Astrocyte (in vitro differentiated cells and primary cell): ENCODE measurements around the gene GPR68. TPM values are rescaled to one million over a fixed set of nuclear protein-coding genes. Genes with fewer than 3 reads are reported as not detected.
"Not testable (repeated sequence)": the region's sequence is repeated elsewhere in the genome, so short reads cannot be mapped to it uniquely, and the experiment has no call there.

Experiments
- DNase-seq: peaks from one replicate; pipeline ENCODE4 v3.0.0-alpha.2; 2010; ENCODE audit warnings: low read depth
- FAIRE-seq: peaks from 2 replicates; lab custom pipeline; 2011; peaks lifted over from hg19 to GRCh38; lab: Jason Lieb, UNC
- H2AFZ ChIP-seq: 2 replicates; pipeline ENCODE4 v1.6.0; 2012; ENCODE audit warnings: low read depth, low read length, inconsistent platforms
- H3K27ac ChIP-seq: 2 replicates; pipeline ENCODE4 v1.5.1; 2011; ENCODE audit warnings: low read depth, low read length, inconsistent platforms
- H3K27me3 ChIP-seq: 2 replicates; pipeline ENCODE4 v1.6.0; 2011; ENCODE audit warnings: low read length, inconsistent platforms; ENCODE audit not compliant: insufficient read depth
- H3K36me3 ChIP-seq: 2 replicates; pipeline ENCODE4 v1.5.1; 2011; ENCODE audit warnings: low read length, inconsistent platforms; ENCODE audit not compliant: insufficient read depth
- H3K4me1 ChIP-seq: 2 replicates; pipeline ENCODE4 v1.5.1; 2011; ENCODE audit warnings: low read length, inconsistent platforms; ENCODE audit not compliant: insufficient read depth
- H3K4me2 ChIP-seq: 2 replicates; pipeline ENCODE4 v1.6.0; 2012; ENCODE audit warnings: low read length, inconsistent platforms
- H3K4me3 ChIP-seq: 2 replicates; pipeline ENCODE4 v1.5.1; 2011; ENCODE audit warnings: low read depth, mild to moderate bottlenecking, low read length, inconsistent platforms; ENCODE audit not compliant: insufficient read depth
- H3K79me2 ChIP-seq: 2 replicates; pipeline ENCODE4 v1.6.0; 2012; ENCODE audit warnings: mild to moderate bottlenecking, low read length, inconsistent platforms; ENCODE audit not compliant: insufficient read depth
- H3K9ac ChIP-seq: 2 replicates; pipeline ENCODE4 v1.6.0; 2012; ENCODE audit warnings: mild to moderate bottlenecking, low read length, inconsistent platforms
- H3K9me3 ChIP-seq: 2 replicates; pipeline ENCODE4 v1.5.1; 2012; ENCODE audit warnings: low read depth, mild to moderate bottlenecking, low read length, inconsistent platforms; ENCODE audit not compliant: insufficient read depth
- H4K20me1 ChIP-seq: 2 replicates; pipeline ENCODE4 v1.6.0; 2012; ENCODE audit warnings: low read length, inconsistent platforms; ENCODE audit not compliant: insufficient read depth
- H3K27ac Mint-ChIP-seq: one replicate; pipeline ENCODE4 v1.8.0; 2021; ENCODE audit warnings: mild to moderate bottlenecking, mixed read lengths; ENCODE audit not compliant: unreplicated experiment
- H3K27me3 Mint-ChIP-seq: one replicate; pipeline ENCODE4 v1.8.0; 2021; ENCODE audit warnings: low read depth, mixed read lengths; ENCODE audit not compliant: unreplicated experiment
- H3K36me3 Mint-ChIP-seq: one replicate; pipeline ENCODE4 v1.8.0; 2021; ENCODE audit warnings: low read depth, mixed read lengths; ENCODE audit not compliant: unreplicated experiment
- H3K4me1 Mint-ChIP-seq: one replicate; pipeline ENCODE4 v1.8.0; 2021; ENCODE audit warnings: low read depth, mixed read lengths; ENCODE audit not compliant: unreplicated experiment
- H3K4me3 Mint-ChIP-seq: one replicate; pipeline ENCODE4 v1.8.0; 2021; ENCODE audit warnings: mild to moderate bottlenecking, moderate library complexity, mixed read lengths; ENCODE audit not compliant: unreplicated experiment
- H3K9me3 Mint-ChIP-seq: one replicate; pipeline ENCODE4 v1.8.0; 2021; ENCODE audit warnings: mild to moderate bottlenecking, mixed read lengths; ENCODE audit not compliant: unreplicated experiment
- EZH2 ChIP-seq: IDR thresholded peaks from 2 replicates; pipeline ENCODE4 v1.6.1; 2012; ENCODE audit warnings: mild to moderate bottlenecking, low read length, inconsistent platforms; ENCODE audit not compliant: insufficient read depth
- total RNA-seq: library from RNA; stranded (reverse); gene quantifications from 2 replicates; pipeline ENCODE4 v1.2.1, GENCODE V29; 2021
- TF ChIP-seq, protein P1 (sequence below): IDR thresholded peaks from 2 replicates; pipeline ENCODE4 v1.5.1; 2011; ENCODE audit warnings: low read depth, mild to moderate bottlenecking, inconsistent platforms, low read length, moderate library complexity; ENCODE audit not compliant: insufficient read depth

GPR68 gene
- total RNA-seq, 1 donor from 2014 or later = 0.50 TPM

DNA sequence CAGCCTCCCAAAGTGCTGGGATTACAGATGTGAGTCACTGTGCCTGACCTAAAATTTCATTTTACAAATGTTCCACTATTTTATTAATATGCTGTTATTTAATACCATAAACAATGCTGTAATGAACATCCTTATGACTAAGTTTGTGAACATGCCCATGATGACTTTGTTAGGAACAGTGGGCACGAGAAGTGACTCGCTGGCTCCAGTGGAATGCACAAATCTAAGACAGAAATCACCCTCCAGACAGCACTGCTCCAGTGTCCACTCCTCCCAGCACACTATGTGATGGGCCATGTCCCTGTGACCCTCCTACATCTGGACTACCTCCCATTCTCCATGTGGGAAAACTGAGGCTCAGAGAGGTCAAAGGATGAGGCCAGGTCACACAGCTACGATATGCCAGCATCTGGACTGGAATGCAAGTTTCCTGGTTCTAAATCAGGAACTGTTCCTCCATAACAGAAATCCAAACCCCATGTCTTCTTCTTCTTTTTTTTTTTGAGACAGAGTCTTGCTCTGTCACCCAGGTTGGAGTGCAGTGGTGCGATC is 57.9 kb downstream of the GPR68 start:
- TF ChIP-seq, protein P1, sequence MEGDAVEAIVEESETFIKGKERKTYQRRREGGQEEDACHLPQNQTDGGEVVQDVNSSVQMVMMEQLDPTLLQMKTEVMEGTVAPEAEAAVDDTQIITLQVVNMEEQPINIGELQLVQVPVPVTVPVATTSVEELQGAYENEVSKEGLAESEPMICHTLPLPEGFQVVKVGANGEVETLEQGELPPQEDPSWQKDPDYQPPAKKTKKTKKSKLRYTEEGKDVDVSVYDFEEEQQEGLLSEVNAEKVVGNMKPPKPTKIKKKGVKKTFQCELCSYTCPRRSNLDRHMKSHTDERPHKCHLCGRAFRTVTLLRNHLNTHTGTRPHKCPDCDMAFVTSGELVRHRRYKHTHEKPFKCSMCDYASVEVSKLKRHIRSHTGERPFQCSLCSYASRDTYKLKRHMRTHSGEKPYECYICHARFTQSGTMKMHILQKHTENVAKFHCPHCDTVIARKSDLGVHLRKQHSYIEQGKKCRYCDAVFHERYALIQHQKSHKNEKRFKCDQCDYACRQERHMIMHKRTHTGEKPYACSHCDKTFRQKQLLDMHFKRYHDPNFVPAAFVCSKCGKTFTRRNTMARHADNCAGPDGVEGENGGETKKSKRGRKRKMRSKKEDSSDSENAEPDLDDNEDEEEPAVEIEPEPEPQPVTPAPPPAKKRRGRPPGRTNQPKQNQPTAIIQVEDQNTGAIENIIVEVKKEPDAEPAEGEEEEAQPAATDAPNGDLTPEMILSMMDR = no peak
- no peak for TF ChIP-seq EZH2
- Histone ChIP-seq H3K9ac (no peak overlapping the region), H3K27me3 (no peaks in the 10 kb centered on the region), H4K20me1 (no peaks in the 10 kb centered on the region), H3K4me2 (no peak overlapping the region), H3K79me2 (no peaks in the 10 kb centered on the region), H3K27ac (no peak overlapping the region), H3K4me1 (no peaks in the 10 kb centered on the region), H3K4me3 (no peak overlapping the region), H2AFZ (no peak overlapping the region), H3K9me3 (no peaks in the 10 kb centered on the region), H3K36me3 (no peaks in the 10 kb centered on the region)
- DNase-seq = no peak
- Mint-ChIP-seq H3K27me3 (peaks cover 4% of the 10 kb centered on the region), H3K36me3 (peaks cover 27% of the 10 kb centered on the region), H3K9me3 (no peaks in the 10 kb centered on the region), H3K27ac (no peak overlapping the region), H3K4me1 (no peaks in the 10 kb centered on the region), H3K4me3 (no peak overlapping the region)
- no peak for FAIRE-seq

GRCh38 chr14:91185721-91186120 is 58.8 kb downstream of the GPR68 start:
- no peaks in the 10 kb centered on the region for H3K9me3 Mint-ChIP-seq
- H3K4me1 Mint-ChIP-seq = no peaks in the 10 kb centered on the region
- no peaks in the 10 kb centered on the region for H4K20me1 ChIP-seq
- peaks cover 4% of the 10 kb centered on the region for H3K27me3 Mint-ChIP-seq
- H3K4me2 ChIP-seq = no peak overlapping the region
- no peaks in the 10 kb centered on the region for H3K79me2 ChIP-seq
- H2AFZ ChIP-seq = no peak overlapping the region
- no peak overlapping the region for H3K27ac ChIP-seq
- no peak overlapping the region for H3K9ac ChIP-seq
- no peak overlapping the region for H3K27ac Mint-ChIP-seq
- no peaks in the 10 kb centered on the region for H3K36me3 ChIP-seq
- H3K36me3 Mint-ChIP-seq = peaks cover 23% of the 10 kb centered on the region
- no peak overlapping the region for H3K4me3 Mint-ChIP-seq
- TF ChIP-seq EZH2 = no peak
- TF ChIP-seq, protein P1 = no peak
- FAIRE-seq (no peak), DNase-seq (no peak)
- H3K4me1 ChIP-seq = no peaks in the 10 kb centered on the region
- H3K27me3 ChIP-seq = no peaks in the 10 kb centered on the region
- H3K4me3 ChIP-seq = no peak overlapping the region
- no peaks in the 10 kb centered on the region for H3K9me3 ChIP-seq

DNA sequence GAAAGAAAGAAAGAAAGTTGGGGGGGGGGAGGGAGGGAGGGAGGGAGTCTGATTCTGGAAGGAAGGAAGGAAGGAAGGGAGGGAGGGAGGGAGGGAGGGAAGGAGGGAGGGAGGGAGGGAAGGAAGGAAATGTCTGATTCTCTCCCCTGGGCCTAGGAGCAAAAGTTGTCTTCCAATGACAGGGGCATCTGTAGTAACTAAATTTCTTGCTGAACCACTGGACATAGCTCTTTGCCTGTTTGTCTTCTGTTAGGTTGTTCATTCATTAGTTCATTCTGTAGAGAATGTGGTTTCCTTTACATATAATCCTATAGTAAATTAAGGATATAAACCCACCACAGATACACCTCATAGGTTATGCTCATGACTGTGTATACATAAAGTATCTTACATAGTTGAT is 59.9 kb downstream of the GPR68 start:
- TF ChIP-seq, protein P1 = no peak
- TF ChIP-seq EZH2 = no peak
- Mint-ChIP-seq H3K9me3 (no peaks in the 10 kb centered on the region), H3K27me3 (no peaks in the 10 kb centered on the region), H3K4me3 (no peak overlapping the region), H3K27ac (no peak overlapping the region), H3K36me3 (peaks cover 16% of the 10 kb centered on the region), H3K4me1 (no peaks in the 10 kb centered on the region)
- Histone ChIP-seq H4K20me1 (no peaks in the 10 kb centered on the region), H3K9ac (no peak overlapping the region), H3K4me3 (no peak overlapping the region), H3K4me1 (no peaks in the 10 kb centered on the region), H3K27ac (no peak overlapping the region), H3K9me3 (no peaks in the 10 kb centered on the region), H2AFZ (no peak overlapping the region), H3K36me3 (no peaks in the 10 kb centered on the region), H3K4me2 (no peak overlapping the region), H3K27me3 (no peaks in the 10 kb centered on the region), H3K79me2 (no peaks in the 10 kb centered on the region)
- FAIRE-seq (no peak), DNase-seq (no peak)

- H3K9me3 ChIP-seq, H3K4me2 ChIP-seq, H3K4me1 ChIP-seq, H4K20me1 ChIP-seq, H3K27me3 ChIP-seq, H3K79me2 ChIP-seq, H2AFZ ChIP-seq, H3K4me3 ChIP-seq, H3K4me1 Mint-ChIP-seq, H3K4me3 Mint-ChIP-seq, H3K27ac Mint-ChIP-seq, FAIRE-seq, DNase-seq, H3K27ac ChIP-seq, H3K9ac ChIP-seq, H3K36me3 ChIP-seq, H3K9me3 Mint-ChIP-seq, H3K27me3 Mint-ChIP-seq: not testable (repeated sequence)
- H3K36me3 Mint-ChIP-seq = peaks cover 12% of the 10 kb centered on the region
Measured at GRCh38 chr14:91182753-91183152, 61.8 kb downstream of the GPR68 start.
